OCI-LY7 (cell line): ENCODE data around the gene PCLAF.

Source experiments
- CTCF ChIP-seq: fragments of 200-600 bp; sonication (generic); conservative IDR thresholded peaks from 2 replicates; pipeline ENCODE4 v1.5.1; 2014; ENCODE audit warnings: mild to moderate bottlenecking, antibody characterized with exemption, low read length, moderate library complexity, mixed read lengths
- EZH2phosphoT487 ChIP-seq: fragments of 200-600 bp; sonication (generic); IDR thresholded peaks from 2 replicates; pipeline ENCODE4 v1.6.1; 2018; ENCODE audit warnings: low read depth, borderline replicate concordance, mild to moderate bottlenecking, mixed run types, antibody characterized with exemption, low read length, moderate library complexity, mixed read lengths

GRCh38 chr15:64426845-64427465 lies 45.7 kb upstream of the PCLAF start:
- TF ChIP-seq CTCF: peak; percentile 73
- no peak for TF ChIP-seq EZH2phosphoT487
